SIG-M5 treated with dmso at 0.1 percent for 504 hours (cell line): ENCODE results near the gene TOM1.

ENCODE experiments used
- DNase-seq: peaks from one replicate; lab custom pipeline; 2025; ENCODE audit not compliant: unreplicated experiment; lab: John Stamatoyannopoulos, UW

Gene TOM1

GRCh38 chr22:35306350-35306967, 6.8 kb downstream of the TOM1 start:
- DNase-seq = no peak

GRCh38 chr22:35307372-35307771, 7.7 kb downstream of the TOM1 start:
- no peak for DNase-seq

GRCh38 chr22:35307892-35308291, 8.2 kb downstream of the TOM1 start:
- no peak for DNase-seq

DNA sequence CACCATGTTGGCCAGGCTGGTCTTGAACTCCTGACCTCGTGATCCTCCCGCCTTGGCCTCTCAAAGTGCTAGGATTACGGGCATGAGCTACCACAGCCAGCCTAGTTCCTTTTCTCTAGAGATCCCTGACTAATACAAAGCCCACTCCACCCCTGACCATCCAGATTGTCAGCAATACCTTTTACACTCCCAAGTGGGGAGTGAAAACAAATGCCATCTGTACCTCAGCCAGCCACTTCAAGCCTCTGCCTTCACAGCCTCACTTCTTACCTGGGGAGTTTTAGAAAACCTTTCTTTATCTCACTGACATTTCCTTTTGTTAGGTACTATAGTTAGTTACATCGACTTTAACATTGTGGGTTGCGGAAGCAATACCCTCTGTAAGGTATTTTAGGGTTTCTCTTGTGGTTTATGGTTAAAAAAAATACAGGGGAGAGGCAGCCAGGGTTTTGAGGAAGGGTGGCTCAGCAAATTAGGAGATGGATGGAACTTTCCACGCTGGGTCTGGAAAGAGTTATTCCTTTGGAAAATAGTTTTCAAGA, 8.9 kb downstream of the TOM1 start:
- peak; percentile 42 for DNase-seq

GRCh38 chr22:35310556-35311550, 11.2 kb downstream of the TOM1 start:
- DNase-seq = no peak

DNA sequence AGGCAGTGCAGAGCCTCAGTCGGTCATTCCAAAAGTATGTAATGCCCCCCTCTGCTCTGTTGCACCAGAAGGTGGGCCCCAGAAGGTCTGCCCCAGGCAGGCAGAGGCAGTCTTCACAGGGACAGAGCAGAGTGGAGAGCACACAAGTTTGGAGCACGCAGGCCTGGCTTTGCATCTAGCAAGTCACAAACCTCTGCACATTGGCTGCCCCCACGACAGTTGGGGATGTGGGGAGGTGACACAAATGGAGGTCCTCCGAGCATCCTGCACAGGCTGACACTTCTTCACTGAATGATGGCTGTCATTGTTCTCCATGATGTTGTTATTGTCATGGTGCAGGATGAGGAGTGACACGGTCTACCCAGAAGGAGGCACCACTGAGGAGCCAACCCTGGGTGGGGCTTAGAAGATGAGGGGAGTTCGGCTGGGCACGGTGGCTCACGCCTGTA, 11.9 kb downstream of the TOM1 start:
- no peak for DNase-seq

GRCh38 chr22:35312198-35313059, 12.7 kb downstream of the TOM1 start:
- DNase-seq = peak; percentile 6

GRCh38 chr22:35313311-35314121, 13.8 kb downstream of the TOM1 start:
- DNase-seq = no peak

- no peak for DNase-seq
Observed at GRCh38 chr22:35314161-35314942, 14.7 kb downstream of the TOM1 start.

DNA sequence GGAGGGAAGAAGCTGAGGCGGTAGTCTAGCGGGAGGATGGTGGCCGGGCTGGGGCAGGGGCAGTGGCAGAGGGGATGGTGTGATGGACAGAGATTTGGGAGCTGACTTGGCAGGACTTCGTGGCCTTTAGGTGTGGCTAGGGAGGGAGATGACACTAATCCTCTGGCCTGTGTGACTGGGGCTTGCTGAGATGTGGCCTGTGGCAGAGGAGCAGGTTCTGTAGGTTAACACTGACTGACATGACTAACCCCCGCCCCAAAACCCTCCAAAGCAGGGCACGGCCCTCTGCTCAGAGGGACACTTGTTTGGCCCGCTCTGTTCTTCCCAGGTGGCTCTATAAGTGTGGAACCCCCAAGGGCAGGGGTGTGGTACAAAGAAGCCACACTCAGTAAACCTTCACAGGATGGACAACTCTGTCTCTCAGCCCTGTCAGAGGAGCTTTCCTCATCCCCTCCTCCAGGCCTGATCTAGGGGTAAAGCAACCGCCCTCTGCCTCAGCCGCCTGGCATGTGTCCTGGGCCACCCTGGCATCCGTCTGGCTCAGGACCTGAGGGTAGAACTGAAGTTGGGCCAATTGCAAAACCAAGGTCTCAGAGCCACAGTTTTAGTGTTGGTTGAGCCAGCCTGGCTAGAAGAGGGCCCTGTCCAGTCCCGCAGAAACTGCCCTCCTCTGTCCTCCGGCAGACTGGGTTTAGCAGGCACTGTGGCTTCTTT, 15.6 kb downstream of the TOM1 start:
- DNase-seq = no peak

- DNase-seq = no peak
Observed at GRCh38 chr22:35315855-35316745, 16.4 kb downstream of the TOM1 start.

- no peak for DNase-seq
Observed at GRCh38 chr22:35316751-35317150, 17.1 kb downstream of the TOM1 start.

DNA sequence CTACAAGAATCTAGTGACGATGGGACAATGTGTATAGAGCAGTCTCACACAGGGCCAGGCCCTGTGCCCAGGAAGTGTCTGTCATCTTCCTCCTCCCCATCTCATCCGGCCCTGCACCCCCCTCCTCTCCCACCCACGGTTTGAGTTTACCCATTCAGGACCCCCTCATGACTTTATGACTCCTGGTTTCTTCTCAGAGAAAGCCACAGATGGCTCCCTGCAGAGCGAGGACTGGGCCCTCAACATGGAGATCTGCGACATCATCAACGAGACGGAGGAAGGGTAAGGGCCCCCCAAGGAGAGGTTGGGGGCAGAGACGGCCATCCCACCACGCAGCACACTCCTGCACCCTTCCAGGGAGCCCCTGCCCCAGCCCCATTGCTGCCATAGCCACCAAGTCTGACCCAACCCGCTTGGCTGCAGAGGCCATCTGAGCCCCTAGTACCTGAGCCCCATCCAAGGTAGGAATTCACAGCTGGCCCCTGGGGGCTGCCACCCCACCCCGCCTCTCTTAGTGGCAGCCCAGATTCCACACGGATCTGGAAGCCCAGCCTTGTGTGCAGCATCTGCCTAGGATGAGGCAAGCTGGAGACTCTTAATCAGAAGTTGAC, 18.1 kb downstream of the TOM1 start:
- no peak for DNase-seq

- DNase-seq = no peak
Observed at GRCh38 chr22:35318346-35319215, 18.9 kb downstream of the TOM1 start.

DNA sequence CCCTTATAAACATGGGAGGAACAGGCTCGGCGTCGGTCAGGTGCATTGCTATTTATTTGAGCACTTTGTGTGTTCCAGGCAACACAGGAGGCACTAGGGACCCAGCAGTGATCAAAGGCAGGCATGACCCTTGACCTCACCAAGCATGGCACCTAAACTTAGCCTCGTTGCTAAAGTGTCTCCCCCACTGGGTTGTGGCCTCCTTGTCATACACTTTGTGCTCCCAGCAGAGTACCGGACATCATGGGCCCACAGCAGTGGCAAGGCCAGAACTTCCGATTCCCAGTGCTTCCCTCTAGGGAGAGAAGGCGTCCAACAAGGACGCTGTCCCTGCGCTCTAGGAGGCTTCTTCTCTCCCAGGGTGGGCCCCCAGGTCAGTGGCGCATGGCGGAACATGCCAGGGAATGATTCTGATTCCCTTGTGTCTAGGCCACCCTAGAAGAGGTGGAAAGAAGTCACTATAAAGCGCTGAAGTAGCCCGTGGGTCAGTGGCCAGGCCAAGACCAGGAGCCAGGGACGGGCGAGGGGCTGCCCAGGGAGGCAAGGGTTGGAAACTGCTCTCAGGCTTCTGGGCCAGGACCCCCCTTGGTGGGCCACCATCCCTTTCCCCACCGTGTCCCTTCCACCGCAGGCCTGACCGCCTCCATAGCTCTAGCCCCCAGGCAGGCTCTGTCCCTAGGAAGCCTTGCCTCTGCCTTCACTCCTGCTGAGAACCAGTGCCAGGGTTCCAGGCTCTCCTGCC, 19.7 kb downstream of the TOM1 start:
- DNase-seq = no peak

DNA sequence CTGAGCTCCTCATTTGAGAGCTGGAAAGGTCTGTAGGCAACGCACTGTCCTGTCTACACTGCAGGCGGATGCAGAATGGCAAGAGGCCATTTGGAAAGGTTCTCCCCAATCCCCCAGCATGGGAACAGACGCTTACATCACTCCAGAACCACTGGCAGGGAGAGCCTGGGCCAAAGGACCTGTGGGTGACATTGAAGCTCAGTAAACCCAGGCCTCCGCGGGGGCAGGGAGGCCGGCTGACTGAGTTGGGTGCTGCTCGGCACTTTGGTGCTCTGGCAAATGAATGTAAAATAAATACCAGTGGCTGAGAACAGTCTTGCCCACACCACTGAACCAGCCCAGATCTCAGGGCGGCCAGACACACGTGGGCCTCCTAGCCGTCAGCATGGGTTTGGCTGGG, 22.4 kb downstream of the TOM1 start:
- no peak for DNase-seq
